ENCODE measurements around the gene C2CD4A.

Gene C2CD4A

GRCh38 chr15:62087671-62088352 is 21.0 kb downstream of the C2CD4A start:
- no peaks in the 10 kb centered on the region for H3K9me3 ChIP-seq (replicated peaks; ENCODE audit: low read length)
- no peaks in the 10 kb centered on the region for H3K27me3 ChIP-seq (ENCODE audit: control insufficient read depth, insufficient read depth, low read length)
- H3K4me2 ChIP-seq (ENCODE audit: low read length): peak overlapping the region; percentile 7
- H3K36me3 ChIP-seq (ENCODE audit: insufficient read depth, low read length): no peaks in the 10 kb centered on the region
- no peak overlapping the region for H3K4me3 ChIP-seq (ENCODE audit: low read length)
- peaks cover 12% of the 10 kb centered on the region for H3K4me1 ChIP-seq (ENCODE audit: control insufficient read depth, insufficient read depth, low read length)
- H3K9ac ChIP-seq (ENCODE audit: low read depth, low read length): peak overlapping the region; percentile 23

GRCh38 chr15:62088353-62088693 is 21.5 kb downstream of the C2CD4A start:
- Histone ChIP-seq H3K9me3 (replicated peaks; ENCODE audit: low read length) (no peaks in the 10 kb centered on the region), H3K9ac (ENCODE audit: low read depth, low read length) (peak overlapping the region; percentile 23), H3K4me1 (ENCODE audit: control insufficient read depth, insufficient read depth, low read length) (peaks cover 12% of the 10 kb centered on the region), H3K4me3 (ENCODE audit: low read length) (no peak overlapping the region), H3K27me3 (ENCODE audit: control insufficient read depth, insufficient read depth, low read length) (no peaks in the 10 kb centered on the region), H3K36me3 (ENCODE audit: insufficient read depth, low read length) (no peaks in the 10 kb centered on the region), H3K4me2 (ENCODE audit: low read length) (no peak overlapping the region)

GRCh38 chr15:62089616-62090015 is 22.8 kb downstream of the C2CD4A start:
- Histone ChIP-seq H3K4me2 (ENCODE audit: low read length) (no peak overlapping the region), H3K4me3 (ENCODE audit: low read length) (no peak overlapping the region), H3K9ac (ENCODE audit: low read depth, low read length) (no peak overlapping the region)

GRCh38 chr15:62090988-62091387 is 24.2 kb downstream of the C2CD4A start:
- Histone ChIP-seq H3K4me2 (ENCODE audit: low read length) (no peak overlapping the region), H3K4me1 (ENCODE audit: control insufficient read depth, insufficient read depth, low read length) (peaks cover 12% of the 10 kb centered on the region), H3K9ac (ENCODE audit: low read depth, low read length) (no peak overlapping the region), H3K9me3 (replicated peaks; ENCODE audit: low read length) (no peaks in the 10 kb centered on the region), H3K36me3 (ENCODE audit: insufficient read depth, low read length) (no peaks in the 10 kb centered on the region), H3K4me3 (ENCODE audit: low read length) (no peak overlapping the region), H3K27me3 (ENCODE audit: control insufficient read depth, insufficient read depth, low read length) (no peaks in the 10 kb centered on the region)

More at GRCh38 chr15:62089616-62090015, 22.8 kb downstream of the C2CD4A start:
- Histone ChIP-seq H3K4me1 (ENCODE audit: control insufficient read depth, insufficient read depth, low read length) (peaks cover 12% of the 10 kb centered on the region), H3K27me3 (ENCODE audit: control insufficient read depth, insufficient read depth, low read length) (no peaks in the 10 kb centered on the region), H3K36me3 (ENCODE audit: insufficient read depth, low read length) (no peaks in the 10 kb centered on the region), H3K9me3 (replicated peaks; ENCODE audit: low read length) (no peaks in the 10 kb centered on the region)

GRCh38 chr15:62093809-62094208 is 27.0 kb downstream of the C2CD4A start:
- H3K27me3 ChIP-seq (ENCODE audit: control insufficient read depth, insufficient read depth, low read length): no peaks in the 10 kb centered on the region
- H3K4me1 ChIP-seq (ENCODE audit: control insufficient read depth, insufficient read depth, low read length): peaks cover 4% of the 10 kb centered on the region
- H3K4me3 ChIP-seq (ENCODE audit: low read length): no peak overlapping the region
- no peaks in the 10 kb centered on the region for H3K36me3 ChIP-seq (ENCODE audit: insufficient read depth, low read length)
- no peak overlapping the region for H3K4me2 ChIP-seq (ENCODE audit: low read length)
- H3K9ac ChIP-seq (ENCODE audit: low read depth, low read length): no peak overlapping the region
- H3K9me3 ChIP-seq (replicated peaks; ENCODE audit: low read length): no peaks in the 10 kb centered on the region

- no peak overlapping the region for H3K9ac ChIP-seq (ENCODE audit: low read depth, low read length)
- no peaks in the 10 kb centered on the region for H3K9me3 ChIP-seq (replicated peaks; ENCODE audit: low read length)
- no peak overlapping the region for H3K4me3 ChIP-seq (ENCODE audit: low read length)
- H3K27me3 ChIP-seq (ENCODE audit: control insufficient read depth, insufficient read depth, low read length): no peaks in the 10 kb centered on the region
- H3K4me1 ChIP-seq (ENCODE audit: control insufficient read depth, insufficient read depth, low read length): peaks cover 10% of the 10 kb centered on the region
- H3K36me3 ChIP-seq (ENCODE audit: insufficient read depth, low read length): no peaks in the 10 kb centered on the region
- no peak overlapping the region for H3K4me2 ChIP-seq (ENCODE audit: low read length)
Observed at GRCh38 chr15:62094388-62094787, 27.6 kb downstream of the C2CD4A start.

- Histone ChIP-seq H3K27me3 (ENCODE audit: control insufficient read depth, insufficient read depth, low read length) (no peaks in the 10 kb centered on the region), H3K4me2 (ENCODE audit: low read length) (peak overlapping the region; percentile 37), H3K36me3 (ENCODE audit: insufficient read depth, low read length) (no peaks in the 10 kb centered on the region), H3K9ac (ENCODE audit: low read depth, low read length) (no peak overlapping the region), H3K4me3 (ENCODE audit: low read length) (no peak overlapping the region), H3K9me3 (replicated peaks; ENCODE audit: low read length) (no peaks in the 10 kb centered on the region), H3K4me1 (ENCODE audit: control insufficient read depth, insufficient read depth, low read length) (peaks cover 10% of the 10 kb centered on the region)
Observed at GRCh38 chr15:62099094-62099601, 32.4 kb downstream of the C2CD4A start.

- Histone ChIP-seq H3K27me3 (ENCODE audit: control insufficient read depth, insufficient read depth, low read length) (no peaks in the 10 kb centered on the region), H3K4me3 (ENCODE audit: low read length) (no peak overlapping the region), H3K4me1 (ENCODE audit: control insufficient read depth, insufficient read depth, low read length) (peaks cover 17% of the 10 kb centered on the region), H3K9me3 (replicated peaks; ENCODE audit: low read length) (no peaks in the 10 kb centered on the region), H3K36me3 (ENCODE audit: insufficient read depth, low read length) (no peaks in the 10 kb centered on the region), H3K9ac (ENCODE audit: low read depth, low read length) (no peak overlapping the region), H3K4me2 (ENCODE audit: low read length) (no peak overlapping the region)
Observed at GRCh38 chr15:62103431-62103830, 36.7 kb downstream of the C2CD4A start.

- Histone ChIP-seq H3K9ac (ENCODE audit: low read depth, low read length) (no peak overlapping the region), H3K9me3 (replicated peaks; ENCODE audit: low read length) (no peaks in the 10 kb centered on the region), H3K27me3 (ENCODE audit: control insufficient read depth, insufficient read depth, low read length) (no peaks in the 10 kb centered on the region), H3K4me2 (ENCODE audit: low read length) (no peak overlapping the region), H3K4me1 (ENCODE audit: control insufficient read depth, insufficient read depth, low read length) (peaks cover 8% of the 10 kb centered on the region), H3K4me3 (ENCODE audit: low read length) (no peak overlapping the region), H3K36me3 (ENCODE audit: insufficient read depth, low read length) (no peaks in the 10 kb centered on the region)
Observed at GRCh38 chr15:62104401-62104800, 37.6 kb downstream of the C2CD4A start.

- H3K4me2 ChIP-seq (ENCODE audit: low read length): no peak overlapping the region
- H3K27me3 ChIP-seq (ENCODE audit: control insufficient read depth, insufficient read depth, low read length): no peaks in the 10 kb centered on the region
- no peak overlapping the region for H3K9ac ChIP-seq (ENCODE audit: low read depth, low read length)
- no peaks in the 10 kb centered on the region for H3K36me3 ChIP-seq (ENCODE audit: insufficient read depth, low read length)
- H3K4me3 ChIP-seq (ENCODE audit: low read length): no peak overlapping the region
- H3K9me3 ChIP-seq (replicated peaks; ENCODE audit: low read length): no peaks in the 10 kb centered on the region
- H3K4me1 ChIP-seq (ENCODE audit: control insufficient read depth, insufficient read depth, low read length): peaks cover 12% of the 10 kb centered on the region
Observed at GRCh38 chr15:62104846-62105245, 38.1 kb downstream of the C2CD4A start.

GRCh38 chr15:62105266-62105665 is 38.5 kb downstream of the C2CD4A start:
- no peaks in the 10 kb centered on the region for H3K36me3 ChIP-seq (ENCODE audit: insufficient read depth, low read length)
- H3K4me3 ChIP-seq (ENCODE audit: low read length): no peak overlapping the region
- peaks cover 16% of the 10 kb centered on the region for H3K4me1 ChIP-seq (ENCODE audit: control insufficient read depth, insufficient read depth, low read length)
- H3K4me2 ChIP-seq (ENCODE audit: low read length): no peak overlapping the region
- H3K9ac ChIP-seq (ENCODE audit: low read depth, low read length): no peak overlapping the region
- no peaks in the 10 kb centered on the region for H3K9me3 ChIP-seq (replicated peaks; ENCODE audit: low read length)
- H3K27me3 ChIP-seq (ENCODE audit: control insufficient read depth, insufficient read depth, low read length): no peaks in the 10 kb centered on the region

GRCh38 chr15:62106096-62106495 is 39.3 kb downstream of the C2CD4A start:
- Histone ChIP-seq H3K9ac (ENCODE audit: low read depth, low read length) (no peak overlapping the region), H3K4me2 (ENCODE audit: low read length) (no peak overlapping the region), H3K4me1 (ENCODE audit: control insufficient read depth, insufficient read depth, low read length) (peaks cover 23% of the 10 kb centered on the region), H3K9me3 (replicated peaks; ENCODE audit: low read length) (no peaks in the 10 kb centered on the region), H3K27me3 (ENCODE audit: control insufficient read depth, insufficient read depth, low read length) (no peaks in the 10 kb centered on the region), H3K4me3 (ENCODE audit: low read length) (no peak overlapping the region), H3K36me3 (ENCODE audit: insufficient read depth, low read length) (no peaks in the 10 kb centered on the region)
